Body of pancreas (tissue), 4 donors: Measurements from ENCODE around the gene CASZ1. TPM values are rescaled to one million over a fixed set of nuclear protein-coding genes. Genes with fewer than 3 reads are reported as not detected.

ENCODE experiments used
- ATAC-seq: fragments of 150-250 bp; one replicate; pipeline ENCODE4 v1.9.1; 2016
- DNase-seq, 4 donors: peaks; one replicate each; pipeline ENCODE4 v3.0.0-alpha.2; 2019
- H3K27ac ChIP-seq, 4 donors: fragments of 200-600 bp; sonication (generic); 1 replicate in 3 of 4; 2 replicates in 1 of 4; pipeline versions ENCODE4 v1.5.1 to v1.6.1; 2016 to 2019; ENCODE audit warnings: mild to moderate bottlenecking in 1 of 4, mixed read lengths in 1 of 4, moderate library complexity in 1 of 4
- H3K27me3 ChIP-seq, 2 donors: fragments of 200-600 bp; sonication (generic); one replicate each; pipeline ENCODE4 v1.6.0; 2016; ENCODE audit warnings: mild to moderate bottlenecking in 1 of 2
- H3K36me3 ChIP-seq, 2 donors: fragments of 200-600 bp; sonication (generic); replicated peaks in 1 of 2; 2 replicates each; pipeline ENCODE4 v1.5.1; 2016; ENCODE audit warnings: low read depth in 2 of 2; ENCODE audit not compliant: insufficient read depth in 1 of 2
- H3K4me1 ChIP-seq: fragments of 200-600 bp; sonication (generic); one replicate; pipeline ENCODE4 v1.6.0; 2016
- H3K4me3 ChIP-seq, 2 donors: fragments of 200-600 bp; sonication (generic); 1 replicate in 1 of 2; 2 replicates in 1 of 2; pipeline ENCODE4 v1.5.1; 2016 to 2019
- H3K9me3 ChIP-seq, 3 donors: fragments of 200-600 bp; sonication (generic); 1 replicate in 2 of 3; 2 replicates in 1 of 3; pipeline ENCODE4 v1.5.1; 2016
- CTCF ChIP-seq, 7 experiments: fragments of 450-650 bp in 4 of 7; fragments of 200-600 bp in 3 of 7; sonication (generic) in 3 of 7; IDR thresholded peaks; one replicate each; pipeline ENCODE4 v1.5.1; 2016 to 2019; ENCODE audit warnings: antibody characterized with exemption in 7 of 7
- POLR2A ChIP-seq, 3 donors: fragments of 450-650 bp; IDR thresholded peaks; one replicate each; pipeline ENCODE4 v1.6.1; 2016; ENCODE audit warnings: antibody characterized with exemption in 3 of 3, mild to moderate bottlenecking in 2 of 3
- WGBS, 2 donors: methylation state at CpG; one replicate each; pipeline ENCODE4 v1.1.5; 2017; 5-methylcytosine and 5-hydroxymethylcytosine counted together
- intact Hi-C: fragments of 100-400 bp; cut with DNase I; formaldehyde crosslinking; loops from one replicate; pipeline ENCODE4 v1.15.1; 2023
- total RNA-seq, 2 donors: library from RNA; depleted of rRNA; stranded (reverse); fragments of >200 nt; gene quantifications; one replicate each; pipeline ENCODE4 v1.1.0, GENCODE V29; 2016

CASZ1 gene
- total RNA-seq, 2 donors from 2014 or later, result 9.3 to 14.2 TPM

- 92 to 93% methylated on average over 9 to 27 of the region's 32 CpGs for WGBS, 2 donors
- DNase-seq (no peak), ATAC-seq (no peak)
- TF ChIP-seq POLR2A (IDR thresholded peaks at IDR 0.05) (no peak), CTCF (IDR thresholded peaks at IDR 0.05) (no peak)
- H3K27me3 ChIP-seq, result no peaks in the 10 kb centered on the region
- H3K4me1 ChIP-seq, result peaks cover 5% of the 10 kb centered on the region
- H3K9me3 ChIP-seq, result no peaks in the 10 kb centered on the region
- H3K27ac ChIP-seq, result no peak overlapping the region
- intact Hi-C loops, result no loop called here
- H3K4me3 ChIP-seq, result no peak overlapping the region
- peaks cover 0 to 14% of the 10 kb centered on the region in 2 donors for H3K36me3 ChIP-seq
Measured at GRCh38 chr1:10648689-10649516, 147.5 kb downstream of the CASZ1 start.

GRCh38 chr1:10647414-10648170 is 148.9 kb downstream of the CASZ1 start:
- Histone ChIP-seq H3K27me3 (no peaks in the 10 kb centered on the region), H3K27ac (no peak overlapping the region), H3K4me3 (no peak overlapping the region), H3K9me3 (no peaks in the 10 kb centered on the region), H3K36me3 (peaks cover 0 to 9% of the 10 kb centered on the region in 2 donors), H3K4me1 (peaks cover under 1% of the 10 kb centered on the region)
- DNase-seq, result no peak
- 93% methylated on average over 28 to 37 of the region's 38 CpGs for WGBS, 2 donors
- no peak for TF ChIP-seq CTCF (IDR thresholded peaks at IDR 0.05)
- no peak for TF ChIP-seq POLR2A (IDR thresholded peaks at IDR 0.05)
- intact Hi-C loops, result no loop called here
- ATAC-seq, result no peak

DNA sequence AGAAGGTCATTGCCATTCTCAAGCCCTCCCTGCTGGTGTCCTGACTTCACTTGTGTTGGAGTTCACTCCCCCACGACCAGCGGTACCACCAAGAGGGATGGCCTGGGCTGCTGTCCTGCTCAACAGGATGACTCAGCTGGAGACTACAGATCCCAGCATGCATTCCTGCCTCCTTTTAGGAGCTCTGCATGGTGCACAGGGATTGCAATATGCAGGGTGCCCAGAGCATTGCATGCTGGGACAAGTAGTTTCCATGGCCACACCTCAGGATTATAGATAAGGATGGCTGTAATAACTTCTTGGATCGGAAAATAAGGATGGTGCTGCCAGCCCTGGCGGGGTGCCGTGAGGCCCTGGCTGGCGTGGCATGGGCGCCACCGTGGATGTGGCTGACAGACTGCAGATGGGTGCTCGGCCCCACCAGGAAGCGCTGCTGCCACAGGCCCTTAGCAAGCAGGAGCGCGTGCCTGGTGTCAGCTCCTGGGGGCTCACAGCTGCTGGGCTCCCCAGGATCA is 150.0 kb downstream of the CASZ1 start:
- intact Hi-C loops, result no loop called here
- Histone ChIP-seq H3K9me3 (no peaks in the 10 kb centered on the region), H3K4me3 (no peak overlapping the region), H3K27ac (no peak overlapping the region), H3K36me3 (peaks cover 0 to 9% of the 10 kb centered on the region in 2 donors), H3K27me3 (no peaks in the 10 kb centered on the region), H3K4me1 (no peaks in the 10 kb centered on the region)
- TF ChIP-seq POLR2A (IDR thresholded peaks at IDR 0.05) (no peak), CTCF (IDR thresholded peaks at IDR 0.05) (no peak)
- DNase-seq (no peak), ATAC-seq (no peak)
- 75 to 79% methylated on average over 8 to 12 of the region's 12 CpGs for WGBS, 2 donors

GRCh38 chr1:10644307-10645128 is 151.9 kb downstream of the CASZ1 start:
- 91 to 96% methylated on average over 27 to 32 of the region's 32 CpGs for WGBS, 2 donors
- H3K9me3 ChIP-seq, result no peaks in the 10 kb centered on the region
- H3K27ac ChIP-seq, result no peak overlapping the region
- no peaks in the 10 kb centered on the region for H3K27me3 ChIP-seq
- H3K36me3 ChIP-seq, result peaks cover 0 to 9% of the 10 kb centered on the region in 2 donors
- TF ChIP-seq POLR2A (IDR thresholded peaks at IDR 0.05), result no peak
- no peak for TF ChIP-seq CTCF (IDR thresholded peaks at IDR 0.05)
- DNase-seq (no peak), ATAC-seq (no peak)
- H3K4me3 ChIP-seq, result no peak overlapping the region
- intact Hi-C loops, result no loop called here
- H3K4me1 ChIP-seq, result no peaks in the 10 kb centered on the region
